ENCODE results near the gene TCHH. TPM values are rescaled to one million over a fixed set of nuclear protein-coding genes. Genes with fewer than 3 reads are reported as not detected.

TCHH gene
- total RNA-seq, result 1 to 10 TPM in 3 of 4 donors, under 1 TPM in 1; 0.82 to 3.4 (median 2.4) TPM

- TF ChIP-seq CTCF (IDR thresholded peaks at IDR 0.05; ENCODE audit: low read depth), result no peak
These were observed at the start of gene TCHH for GRCh38 chr1:152115344-152115743. Gene TCHH, minus strand, starts transcription at chr1:152115444. Its CDS starts 1,364 bp downstream, at chr1:152114080.

- TF ChIP-seq CTCF (IDR thresholded peaks at IDR 0.05; ENCODE audit: low read depth), result no peak
These were observed 49.4 kb upstream of the TCHH start for GRCh38 chr1:152164517-152165136.

GRCh38 chr1:152162792-152163463 is 47.7 kb upstream of the TCHH start:
- TF ChIP-seq CTCF (IDR thresholded peaks at IDR 0.05; ENCODE audit: low read depth), result no peak

- TF ChIP-seq CTCF (IDR thresholded peaks at IDR 0.05; ENCODE audit: low read depth), result no peak
These were observed 45.3 kb upstream of the TCHH start for GRCh38 chr1:152160576-152160975.

- no peak for TF ChIP-seq CTCF (IDR thresholded peaks at IDR 0.05; ENCODE audit: low read depth)
These were observed 43.9 kb upstream of the TCHH start, which contains the start of gene RPTN for GRCh38 chr1:152159144-152159543. Gene RPTN, minus strand, starts transcription at chr1:152159228. Its CDS starts 1,339 bp downstream, at chr1:152157889.

- TF ChIP-seq CTCF (IDR thresholded peaks at IDR 0.05; ENCODE audit: low read depth), result no peak
These were observed 38.8 kb upstream of the TCHH start for GRCh38 chr1:152153996-152154395.

GRCh38 chr1:152151646-152152045 is 36.4 kb upstream of the TCHH start:
- no peak for TF ChIP-seq CTCF (IDR thresholded peaks at IDR 0.05; ENCODE audit: low read depth)
